Right lobe of liver (tissue), 6 donors: ENCODE results near the gene IGF1R. TPM values are rescaled to one million over a fixed set of nuclear protein-coding genes. Genes with fewer than 3 reads are reported as not detected.

Experiments used
- ATAC-seq, 4 donors: fragments of 200-7000 bp; cut with Tn5 transposase; one replicate each; pipeline ENCODE4 v1.9.1; 2020; ENCODE audit warnings: mild to moderate bottlenecking in 4 of 4, moderate library complexity in 4 of 4
- DNase-seq, 3 donors: peaks; one replicate each; pipeline ENCODE4 v3.0.0-alpha.2; 2020
- H3K27ac ChIP-seq, 3 donors: fragments of 200-600 bp; one replicate each; pipeline ENCODE4 v1.8.0; 2022
- H3K27me3 ChIP-seq, 2 donors: fragments of 200-600 bp; one replicate each; pipeline ENCODE4 v1.8.0; 2022
- H3K36me3 ChIP-seq, 4 donors: fragments of 200-600 bp; sonication (generic) in 1 of 4; one replicate each; pipeline versions ENCODE4 v1.5.1 to v1.8.0; 2017 to 2022; ENCODE audit warnings: control low read depth in 1 of 4
- H3K4me1 ChIP-seq, 4 donors: fragments of 200-600 bp; sonication (generic) in 1 of 4; one replicate each; pipeline versions ENCODE4 v1.5.1 to v1.8.0; 2017 to 2022; ENCODE audit warnings: control low read depth in 1 of 4
- H3K4me3 ChIP-seq, 3 donors: fragments of 200-600 bp; one replicate each; pipeline ENCODE4 v1.8.0; 2022
- H3K9me3 ChIP-seq, 4 donors: fragments of 200-600 bp; sonication (generic) in 1 of 4; one replicate each; pipeline versions ENCODE4 v1.5.1 to v1.8.0; 2017 to 2022; ENCODE audit warnings: control low read depth in 1 of 4
- CTCF ChIP-seq, 4 donors: fragments of 200-600 bp in 3 of 4; fragments of 450-650 bp in 1 of 4; IDR thresholded peaks; one replicate each; pipeline versions ENCODE4 v1.5.1 to v1.8.0; 2016 to 2022; ENCODE audit warnings: antibody characterized with exemption in 4 of 4, mild to moderate bottlenecking in 2 of 4
- POLR2A ChIP-seq: fragments of 450-650 bp; IDR thresholded peaks from one replicate; pipeline ENCODE4 v1.6.1; 2017; ENCODE audit warnings: antibody characterized with exemption, mild to moderate bottlenecking
- WGBS: methylation state at CpG from one replicate; pipeline ENCODE4 v1.1.6; 2018; ENCODE audit warnings: low coverage, low lambda C conversion rate; ENCODE audit not compliant: insufficient coverage; ENCODE audit errors: missing lambda C conversion rate; 5-methylcytosine and 5-hydroxymethylcytosine counted together
- intact Hi-C, 2 donors: fragments of 100-400 bp; cut with DNase I; formaldehyde crosslinking; loops; one replicate each; pipeline versions ENCODE4 v1.11.2 to v1.14.1; 2022
- total RNA-seq, 6 experiments: library from RNA; depleted of rRNA in 2 of 6; stranded (reverse); fragments of >200 nt in 2 of 6; fragmentation: NEBNext Ultra II Directional in 3 of 6; extraction: Animal tissue kit (Norgen Biotek cat#: 25700) in 3 of 6; gene quantifications; one replicate each; pipeline versions ENCODE4 v1.1.0 to v1.2.4, GENCODE V29; 2016 to 2023
- donor health status: DM: no; HTN: yes; CAD: no.
- donor health status: DM: no; HTN: no; CAD: no.
- donor health status: DM: no; HTN: no; CAD: no.
- donor health status: DM: no; HTN: yes; CAD: no.
- donor health status: DM: no; HTN: yes; CAD: no.

IGF1R gene
- total RNA-seq, 6 experiments from 2014 or later, result 2.5 to 5.3 (median 3.8) TPM

GRCh38 chr15:98706387-98706786, 58.0 kb downstream of the IGF1R start:
- Histone ChIP-seq H3K27me3 (no peaks in the 10 kb centered on the region), H3K36me3 (no peaks in the 10 kb centered on the region), H3K4me1 (no peaks in the 10 kb centered on the region), H3K4me3 (no peak overlapping the region), H3K9me3 (no peaks in the 10 kb centered on the region), H3K27ac (no peak overlapping the region)
- no peak for DNase-seq
- intact Hi-C loops, result no loop called here
- ATAC-seq, result no peak
- TF ChIP-seq POLR2A (no peak), CTCF (IDR thresholded peaks at IDR 0.05) (no peak)
- WGBS, result 38% methylated on average over 1 of the region's 1 CpG

- no peaks in the 10 kb centered on the region for H3K27me3 ChIP-seq
- ATAC-seq (no peak), DNase-seq (no peak)
- 49% methylated on average over 3 of the region's 13 CpGs for WGBS
- no peaks in the 10 kb centered on the region for H3K4me1 ChIP-seq
- no peak overlapping the region for H3K27ac ChIP-seq
- no peak for TF ChIP-seq POLR2A
- no peak for TF ChIP-seq CTCF (IDR thresholded peaks at IDR 0.05)
- no peaks in the 10 kb centered on the region for H3K36me3 ChIP-seq
- no peak overlapping the region for H3K4me3 ChIP-seq
- H3K9me3 ChIP-seq, result no peaks in the 10 kb centered on the region
- intact Hi-C loops, result no loop called here
Observed at GRCh38 chr15:98706986-98707385, 58.6 kb downstream of the IGF1R start.

- no peak for DNase-seq
- H3K36me3 ChIP-seq, result no peaks in the 10 kb centered on the region
- no peaks in the 10 kb centered on the region for H3K9me3 ChIP-seq
- intact Hi-C loops, result no loop called here
- H3K27ac ChIP-seq, result no peak overlapping the region
- no peaks in the 10 kb centered on the region for H3K4me1 ChIP-seq
- 83% methylated on average over 1 of the region's 10 CpGs for WGBS
- TF ChIP-seq CTCF (IDR thresholded peaks at IDR 0.05), result no peak
- TF ChIP-seq POLR2A, result no peak
- no peak for ATAC-seq
- H3K27me3 ChIP-seq, result no peaks in the 10 kb centered on the region
- H3K4me3 ChIP-seq, result no peak overlapping the region
Observed at GRCh38 chr15:98708037-98708590, 59.8 kb downstream of the IGF1R start.

GRCh38 chr15:98711810-98712209, 63.5 kb downstream of the IGF1R start:
- 71% methylated on average over 2 of the region's 2 CpGs for WGBS
- Histone ChIP-seq H3K4me1 (no peaks in the 10 kb centered on the region), H3K27ac (no peak overlapping the region), H3K4me3 (no peak overlapping the region), H3K36me3 (no peaks in the 10 kb centered on the region), H3K27me3 (no peaks in the 10 kb centered on the region), H3K9me3 (no peaks in the 10 kb centered on the region)
- DNase-seq, result no peak
- intact Hi-C loops, result no loop called here
- no peak for ATAC-seq
- no peak for TF ChIP-seq CTCF (IDR thresholded peaks at IDR 0.05)
- TF ChIP-seq POLR2A, result no peak
